Trophoblast cell (in vitro differentiated cells and primary cell): ENCODE data around the gene MVD.

Source experiments
- DNase-seq, 2 donors: peaks; one replicate each; pipeline ENCODE4 v3.0.0-alpha.2; 2016
- H2AFZ ChIP-seq: 2 replicates; pipeline ENCODE4 v1.6.1; 2013; ENCODE audit warnings: low read length, moderate library complexity, mild to moderate bottlenecking; ENCODE audit not compliant: insufficient read depth, poor library complexity
- H2AK5ac ChIP-seq: 2 replicates; pipeline ENCODE4 v1.6.1; 2013; ENCODE audit warnings: mild to moderate bottlenecking, low read length
- H2BK120ac ChIP-seq: 2 replicates; pipeline ENCODE4 v1.6.1; 2013; ENCODE audit warnings: low read length, mild to moderate bottlenecking, moderate library complexity; ENCODE audit not compliant: insufficient read depth, poor library complexity
- H2BK12ac ChIP-seq: 2 replicates; pipeline ENCODE4 v1.6.1; 2013; ENCODE audit warnings: mild to moderate bottlenecking, low read length, moderate library complexity
- H2BK5ac ChIP-seq: 2 replicates; pipeline ENCODE4 v1.6.1; 2013; ENCODE audit warnings: low read length, low read depth, moderate library complexity, mild to moderate bottlenecking; ENCODE audit not compliant: poor library complexity
- H3K14ac ChIP-seq: 2 replicates; pipeline ENCODE4 v1.6.1; 2013; ENCODE audit warnings: mild to moderate bottlenecking, low read length
- H3K18ac ChIP-seq: 2 replicates; pipeline ENCODE4 v1.6.1; 2013; ENCODE audit warnings: mild to moderate bottlenecking, low read length
- H3K23ac ChIP-seq: 2 replicates; pipeline ENCODE4 v1.6.1; 2013; ENCODE audit warnings: low read length
- H3K27ac ChIP-seq: 2 replicates; pipeline ENCODE4 v1.5.1; 2013; ENCODE audit warnings: low read depth, mild to moderate bottlenecking, inconsistent platforms, low read length, moderate library complexity
- H3K27me3 ChIP-seq: 2 replicates; pipeline ENCODE4 v1.6.1; 2013; ENCODE audit warnings: inconsistent platforms, mild to moderate bottlenecking, low read length, moderate library complexity; ENCODE audit not compliant: insufficient read depth
- H3K36me3 ChIP-seq, 2 experiments: 1 replicate in 1 of 2; 2 replicates in 1 of 2; pipeline ENCODE4 v1.6.1; 2013; ENCODE audit warnings: low read length in 2 of 2, mild to moderate bottlenecking in 2 of 2, moderate library complexity in 1 of 2; ENCODE audit not compliant: insufficient read depth in 2 of 2, control insufficient read depth in 1 of 2
- H3K4ac ChIP-seq: 2 replicates; pipeline ENCODE4 v1.6.1; 2013; ENCODE audit warnings: low read depth, mild to moderate bottlenecking, low read length, moderate library complexity
- H3K4me1 ChIP-seq, 2 experiments: 1 replicate in 1 of 2; 2 replicates in 1 of 2; pipeline ENCODE4 v1.6.1; 2013; ENCODE audit warnings: low read length in 2 of 2, mild to moderate bottlenecking in 2 of 2, moderate library complexity in 1 of 2; ENCODE audit not compliant: insufficient read depth in 2 of 2, control insufficient read depth in 1 of 2
- H3K4me2 ChIP-seq: 2 replicates; pipeline ENCODE4 v1.6.1; 2013; ENCODE audit warnings: inconsistent platforms, mild to moderate bottlenecking, low read length, moderate library complexity
- H3K4me3 ChIP-seq: 2 replicates; pipeline ENCODE4 v1.5.1; 2013; ENCODE audit warnings: mild to moderate bottlenecking, low read depth, low read length, inconsistent platforms
- H3K79me1 ChIP-seq: one replicate; pipeline ENCODE4 v1.6.1; 2013; ENCODE audit warnings: low read length
- H3K79me2 ChIP-seq: 2 replicates; pipeline ENCODE4 v1.6.1; 2013; ENCODE audit warnings: low read length, mild to moderate bottlenecking; ENCODE audit not compliant: control insufficient read depth, insufficient read depth, poor library complexity
- H3K9ac ChIP-seq: 2 replicates; pipeline ENCODE4 v1.6.1; 2013; ENCODE audit warnings: mild to moderate bottlenecking, low read length
- H3K9me3 ChIP-seq: 2 replicates; pipeline ENCODE4 v1.6.1; 2013; ENCODE audit warnings: low read depth, mild to moderate bottlenecking, control low read depth, inconsistent platforms, low read length; ENCODE audit not compliant: insufficient read depth
- H4K12ac ChIP-seq: 2 replicates; pipeline ENCODE4 v1.6.1; 2013; ENCODE audit warnings: low read depth, mild to moderate bottlenecking, low read length, moderate library complexity
- H4K8ac ChIP-seq: 2 replicates; pipeline ENCODE4 v1.6.1; 2013; ENCODE audit warnings: low read depth, mild to moderate bottlenecking, low read length, moderate library complexity
- H4K91ac ChIP-seq: one replicate; pipeline ENCODE4 v1.6.1; 2013; ENCODE audit warnings: low read depth, mild to moderate bottlenecking, low read length, moderate library complexity
- WGBS: extraction: QIAGEN DNeasy Blood & Tissue Kit; methylation state at CpG from one replicate; pipeline ENCODE4 v1.1.7; 2013; ENCODE audit warnings: missing lambda C conversion rate; ENCODE audit not compliant: insufficient read length, insufficient coverage; ENCODE audit errors: extremely low coverage; 5-methylcytosine and 5-hydroxymethylcytosine counted together

MVD gene

DNA sequence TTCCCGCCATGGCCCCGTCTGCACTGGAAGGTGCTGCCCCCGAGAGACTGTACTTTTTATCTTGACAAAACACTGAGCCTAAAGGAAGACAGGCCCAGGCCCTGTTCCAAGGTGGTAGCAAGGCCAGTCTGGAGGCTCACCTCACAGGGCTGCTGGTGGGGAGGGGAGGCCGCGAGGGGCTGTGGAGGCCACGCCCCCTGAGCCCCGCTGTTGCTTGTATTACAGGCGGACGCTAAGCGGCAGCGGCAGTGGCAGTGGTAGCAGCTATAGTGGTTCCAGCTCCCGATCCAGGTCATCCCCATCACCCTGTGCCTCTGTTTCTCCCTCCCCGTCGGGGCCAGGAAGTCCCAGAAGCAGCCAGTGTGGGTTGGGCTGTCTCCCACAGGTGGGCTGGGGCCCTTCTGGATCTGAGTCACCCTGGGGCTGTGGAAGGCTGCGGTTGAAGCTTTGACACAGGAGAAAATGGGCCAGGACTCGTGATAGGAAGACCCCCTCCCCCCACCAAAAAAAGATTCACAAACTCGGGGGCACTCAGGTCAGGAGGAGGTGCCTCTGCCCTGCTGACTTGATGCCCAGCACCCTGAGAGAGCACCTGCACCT lies 37.8 kb downstream of the MVD start:
- H3K4me3 ChIP-seq: no peak overlapping the region
- H3K36me3 ChIP-seq: peaks cover 69 to 71% of the 10 kb centered on the region in 2 experiments
- WGBS: no CpG with 5 or more reads among the region's 17 CpGs

DNA sequence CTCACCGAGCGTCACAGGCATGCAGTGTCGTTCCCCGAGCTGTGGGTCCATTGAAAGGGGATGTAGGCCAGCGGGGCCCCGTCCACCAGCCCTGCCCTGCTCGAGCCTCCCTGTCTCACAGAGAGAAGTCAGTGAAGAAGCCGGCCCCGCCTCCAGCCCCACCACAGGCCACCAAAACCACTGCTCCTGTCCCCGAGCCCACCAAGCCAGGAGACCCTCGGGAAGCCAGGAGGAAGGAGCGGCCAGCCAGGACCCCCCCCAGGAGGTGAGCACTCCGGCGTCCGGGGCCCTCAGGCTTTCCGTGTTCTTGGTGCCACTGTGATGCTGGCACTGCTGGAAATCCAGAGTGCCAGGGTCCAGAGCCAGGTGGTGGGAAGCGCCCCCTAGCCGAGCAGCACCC lies 38.4 kb downstream of the MVD start:
- Histone ChIP-seq H3K4me2 (no peak overlapping the region), H3K23ac (no peak overlapping the region), H4K8ac (no peak overlapping the region), H3K14ac (no peak overlapping the region), H4K91ac (no peak overlapping the region), H3K4ac (no peak overlapping the region), H4K12ac (no peak overlapping the region), H3K27ac (no peak overlapping the region), H3K79me1 (no peaks in the 10 kb centered on the region), H3K79me2 (no peaks in the 10 kb centered on the region), H3K36me3 (peaks cover 65 to 70% of the 10 kb centered on the region in 2 experiments), H2BK12ac (no peak overlapping the region), H3K4me1 (no peaks in the 10 kb centered on the region), H2BK120ac (no peak overlapping the region), H2BK5ac (no peak overlapping the region), H3K18ac (no peak overlapping the region), H3K9ac (no peak overlapping the region), H3K27me3 (no peaks in the 10 kb centered on the region), H2AK5ac (no peak overlapping the region), H2AFZ (no peak overlapping the region), H3K4me3 (no peak overlapping the region), H3K9me3 (no peaks in the 10 kb centered on the region)
- WGBS: no CpG with 5 or more reads among the region's 18 CpGs
- DNase-seq: no peak

More for the DNA sequence above, 37.8 kb downstream of the MVD start:
- no peaks in the 10 kb centered on the region for H3K9me3 ChIP-seq
- no peaks in the 10 kb centered on the region for H3K79me2 ChIP-seq
- H3K14ac ChIP-seq: no peak overlapping the region
- DNase-seq: no peak
- H3K27me3 ChIP-seq: no peaks in the 10 kb centered on the region
- H2BK120ac ChIP-seq: no peak overlapping the region
- H4K12ac ChIP-seq: no peak overlapping the region
- no peak overlapping the region for H4K8ac ChIP-seq
- no peak overlapping the region for H3K4ac ChIP-seq
- no peak overlapping the region for H2BK5ac ChIP-seq
- no peak overlapping the region for H2AK5ac ChIP-seq
- H3K27ac ChIP-seq: no peak overlapping the region
- no peak overlapping the region for H2AFZ ChIP-seq
- H3K9ac ChIP-seq: no peak overlapping the region
- no peak overlapping the region for H2BK12ac ChIP-seq
- H4K91ac ChIP-seq: no peak overlapping the region
- H3K23ac ChIP-seq: no peak overlapping the region
- H3K4me1 ChIP-seq: no peaks in the 10 kb centered on the region
- no peak overlapping the region for H3K4me2 ChIP-seq
- H3K79me1 ChIP-seq: no peaks in the 10 kb centered on the region
- H3K18ac ChIP-seq: no peak overlapping the region

DNA sequence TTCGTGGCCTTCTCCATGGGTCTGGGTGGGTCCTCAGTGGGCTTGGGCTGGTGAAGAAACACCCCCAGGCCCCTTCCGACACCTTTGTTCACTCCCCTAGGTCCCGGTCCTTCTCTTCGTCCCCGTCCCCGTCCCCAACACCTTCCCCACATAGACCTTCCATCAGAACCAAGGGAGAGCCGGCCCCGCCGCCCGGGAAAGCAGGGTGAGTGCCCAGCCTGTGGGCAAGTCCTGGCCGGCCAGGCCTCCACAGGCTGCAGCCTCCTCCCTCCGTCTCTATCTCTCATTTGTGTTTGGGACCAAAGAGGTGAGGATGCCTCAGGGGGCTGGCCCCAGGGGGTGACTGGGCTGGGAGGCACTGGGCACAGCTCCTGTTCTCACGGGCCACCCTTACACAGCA lies 39.0 kb downstream of the MVD start:
- no peak overlapping the region for H2BK5ac ChIP-seq
- no peak overlapping the region for H3K4me3 ChIP-seq
- H3K23ac ChIP-seq: no peak overlapping the region
- H2BK120ac ChIP-seq: no peak overlapping the region
- no peaks in the 10 kb centered on the region for H3K9me3 ChIP-seq
- WGBS: no CpG with 5 or more reads among the region's 13 CpGs
- no peak overlapping the region for H3K14ac ChIP-seq
- no peaks in the 10 kb centered on the region for H3K79me1 ChIP-seq
- H4K8ac ChIP-seq: no peak overlapping the region
- no peak overlapping the region for H2AFZ ChIP-seq
- no peak overlapping the region for H4K91ac ChIP-seq
- H3K79me2 ChIP-seq: no peaks in the 10 kb centered on the region
- peaks cover 66 to 72% of the 10 kb centered on the region in 2 experiments for H3K36me3 ChIP-seq
- H3K27me3 ChIP-seq: no peaks in the 10 kb centered on the region
- H4K12ac ChIP-seq: no peak overlapping the region
- no peak overlapping the region for H3K4me2 ChIP-seq
- DNase-seq: no peak
- H3K9ac ChIP-seq: no peak overlapping the region
- H2BK12ac ChIP-seq: no peak overlapping the region
- no peak overlapping the region for H2AK5ac ChIP-seq
- no peak overlapping the region for H3K18ac ChIP-seq
- no peaks in the 10 kb centered on the region for H3K4me1 ChIP-seq
- H3K27ac ChIP-seq: no peak overlapping the region
- H3K4ac ChIP-seq: no peak overlapping the region

DNA sequence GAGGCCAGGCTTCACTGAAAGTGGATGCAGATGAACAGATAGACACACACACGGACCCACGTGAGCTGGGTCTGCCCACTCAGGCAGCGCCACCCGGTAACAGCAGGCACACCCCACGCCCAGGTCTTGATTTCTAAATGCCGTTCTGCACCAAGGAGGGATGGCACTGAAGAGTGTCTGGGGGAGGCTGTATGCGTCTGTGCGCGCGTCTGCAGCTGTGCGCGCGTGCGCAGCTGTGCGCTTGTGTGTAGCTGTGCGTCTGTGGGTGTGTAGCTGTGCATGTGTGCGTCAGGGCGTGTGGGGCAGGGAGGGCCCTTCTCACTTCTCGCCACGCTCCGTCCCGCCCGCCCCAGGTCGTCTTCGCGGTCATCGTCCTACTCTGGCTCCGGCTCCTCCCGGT lies 40.0 kb downstream of the MVD start:
- Histone ChIP-seq H3K36me3 (peaks cover 57 to 67% of the 10 kb centered on the region in 2 experiments), H4K91ac (no peak overlapping the region), H2BK12ac (no peak overlapping the region), H3K4me3 (no peak overlapping the region), H2AK5ac (no peak overlapping the region), H4K12ac (no peak overlapping the region), H3K27ac (no peak overlapping the region), H3K4me2 (no peak overlapping the region), H3K79me1 (no peaks in the 10 kb centered on the region), H4K8ac (no peak overlapping the region), H3K27me3 (no peaks in the 10 kb centered on the region), H2BK5ac (no peak overlapping the region), H3K9ac (no peak overlapping the region), H3K79me2 (no peaks in the 10 kb centered on the region), H3K14ac (no peak overlapping the region), H3K18ac (no peak overlapping the region), H2BK120ac (no peak overlapping the region), H3K9me3 (no peaks in the 10 kb centered on the region), H3K4ac (no peak overlapping the region), H2AFZ (no peak overlapping the region), H3K23ac (no peak overlapping the region), H3K4me1 (no peaks in the 10 kb centered on the region)
- WGBS: no CpG with 5 or more reads among the region's 29 CpGs
- no peak for DNase-seq
